Esophagus squamous epithelium (tissue), 5 donors: ENCODE measurements around the gene PTPN14. TPM values are rescaled to one million over a fixed set of nuclear protein-coding genes. Genes with fewer than 3 reads are reported as not detected.

Experiments used
- DNase-seq: peaks from one replicate; lab custom pipeline; 2025; lab: John Stamatoyannopoulos, UW
- H3K27ac ChIP-seq, 4 donors: fragments of 200-600 bp; sonication (generic); one replicate each; pipeline ENCODE4 v1.5.1; 2016 to 2019; ENCODE audit warnings: mild to moderate bottlenecking in 1 of 4
- H3K27me3 ChIP-seq, 4 donors: fragments of 200-600 bp; sonication (generic); 1 replicate in 3 of 4; 2 replicates in 1 of 4; pipeline versions ENCODE4 v1.5.1 to v1.6.0; 2017 to 2021; ENCODE audit warnings: antibody characterized with exemption in 1 of 4
- H3K36me3 ChIP-seq, 3 donors: fragments of 200-600 bp; sonication (generic); one replicate each; pipeline ENCODE4 v1.5.1; 2016 to 2019
- H3K4me1 ChIP-seq, 3 donors: fragments of 200-600 bp; sonication (generic); one replicate each; pipeline ENCODE4 v1.5.1; 2017 to 2019
- H3K4me3 ChIP-seq, 4 donors: fragments of 200-600 bp; sonication (generic); 1 replicate in 3 of 4; 2 replicates in 1 of 4; pipeline ENCODE4 v1.5.1; 2016 to 2019; ENCODE audit warnings: mild to moderate bottlenecking in 2 of 4, moderate library complexity in 1 of 4
- H3K9me3 ChIP-seq, 3 donors: fragments of 200-600 bp; sonication (generic); one replicate each; pipeline ENCODE4 v1.5.1; 2016 to 2019
- POLR2A ChIP-seq, 4 donors: fragments of 450-650 bp; IDR thresholded peaks; one replicate each; pipeline ENCODE4 v1.6.1; 2017; ENCODE audit warnings: antibody characterized with exemption in 4 of 4, mild to moderate bottlenecking in 4 of 4, moderate library complexity in 3 of 4
- WGBS, 2 donors: methylation state at CpG; one replicate each; pipeline ENCODE4 v1.1.5; 2018; 5-methylcytosine and 5-hydroxymethylcytosine counted together
- intact Hi-C: fragments of 100-400 bp; cut with DNase I; formaldehyde crosslinking; loops from one replicate; pipeline ENCODE4 v1.15.0; 2022
- total RNA-seq, 4 donors: library from RNA; depleted of rRNA; stranded (reverse); fragments of >200 nt; gene quantifications; one replicate each; pipeline ENCODE4 v1.1.0, GENCODE V29; 2016
- TF ChIP-seq, protein P1 (sequence below), 6 experiments: fragments of 450-650 bp in 4 of 6; fragments of 200-600 bp in 2 of 6; sonication (generic) in 2 of 6; IDR thresholded peaks; one replicate each; pipeline ENCODE4 v1.5.1; 2016 to 2019; ENCODE audit warnings: antibody characterized with exemption in 6 of 6, mild to moderate bottlenecking in 4 of 6, moderate library complexity in 4 of 6
- donor health status: DM: yes; HTN: yes; CAD: no.

Gene PTPN14
- total RNA-seq, 4 donors from 2014 or later, result 14.4 to 28.8 (median 15.7) TPM

DNA sequence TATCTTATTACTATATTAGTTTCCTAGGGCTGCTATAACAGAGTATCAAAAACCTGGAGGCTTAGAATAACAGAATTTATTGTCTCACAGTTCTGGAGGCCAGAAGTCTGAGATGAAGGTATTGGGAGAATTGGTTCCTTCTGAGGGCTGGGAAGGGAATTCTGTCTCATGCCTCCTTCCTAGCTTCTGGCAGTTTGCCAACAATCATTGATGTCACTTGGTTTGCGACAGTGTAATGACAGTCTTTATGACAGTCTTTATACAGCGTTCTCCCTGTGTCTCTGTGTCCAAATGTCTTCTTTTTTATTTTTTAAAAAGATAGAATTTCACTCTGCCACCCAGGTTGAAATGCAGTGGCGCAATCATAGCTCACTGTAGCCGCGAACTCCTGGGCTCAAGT, 35.8 kb upstream of the PTPN14 start:
- peaks cover 0 to 22% (median 2%) of the 10 kb centered on the region in 3 donors for H3K4me1 ChIP-seq
- no peak overlapping the region for H3K4me3 ChIP-seq
- H3K27me3 ChIP-seq, result no peaks in the 10 kb centered on the region
- no peak overlapping the region for H3K27ac ChIP-seq
- 66 to 93% methylated on average over 5 of the region's 5 CpGs for WGBS, 2 donors
- TF ChIP-seq, protein P1, sequence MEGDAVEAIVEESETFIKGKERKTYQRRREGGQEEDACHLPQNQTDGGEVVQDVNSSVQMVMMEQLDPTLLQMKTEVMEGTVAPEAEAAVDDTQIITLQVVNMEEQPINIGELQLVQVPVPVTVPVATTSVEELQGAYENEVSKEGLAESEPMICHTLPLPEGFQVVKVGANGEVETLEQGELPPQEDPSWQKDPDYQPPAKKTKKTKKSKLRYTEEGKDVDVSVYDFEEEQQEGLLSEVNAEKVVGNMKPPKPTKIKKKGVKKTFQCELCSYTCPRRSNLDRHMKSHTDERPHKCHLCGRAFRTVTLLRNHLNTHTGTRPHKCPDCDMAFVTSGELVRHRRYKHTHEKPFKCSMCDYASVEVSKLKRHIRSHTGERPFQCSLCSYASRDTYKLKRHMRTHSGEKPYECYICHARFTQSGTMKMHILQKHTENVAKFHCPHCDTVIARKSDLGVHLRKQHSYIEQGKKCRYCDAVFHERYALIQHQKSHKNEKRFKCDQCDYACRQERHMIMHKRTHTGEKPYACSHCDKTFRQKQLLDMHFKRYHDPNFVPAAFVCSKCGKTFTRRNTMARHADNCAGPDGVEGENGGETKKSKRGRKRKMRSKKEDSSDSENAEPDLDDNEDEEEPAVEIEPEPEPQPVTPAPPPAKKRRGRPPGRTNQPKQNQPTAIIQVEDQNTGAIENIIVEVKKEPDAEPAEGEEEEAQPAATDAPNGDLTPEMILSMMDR (IDR thresholded peaks at IDR 0.05), result no peak
- TF ChIP-seq POLR2A (IDR thresholded peaks at IDR 0.05), result no peak
- no peak for DNase-seq
- intact Hi-C loops, result loop anchor here (5.0 kb wide), 1 partner anchor 255 kb away; no protein-coding TSS in a partner anchor
- no peaks in the 10 kb centered on the region for H3K9me3 ChIP-seq
- H3K36me3 ChIP-seq, result no peaks in the 10 kb centered on the region

DNA sequence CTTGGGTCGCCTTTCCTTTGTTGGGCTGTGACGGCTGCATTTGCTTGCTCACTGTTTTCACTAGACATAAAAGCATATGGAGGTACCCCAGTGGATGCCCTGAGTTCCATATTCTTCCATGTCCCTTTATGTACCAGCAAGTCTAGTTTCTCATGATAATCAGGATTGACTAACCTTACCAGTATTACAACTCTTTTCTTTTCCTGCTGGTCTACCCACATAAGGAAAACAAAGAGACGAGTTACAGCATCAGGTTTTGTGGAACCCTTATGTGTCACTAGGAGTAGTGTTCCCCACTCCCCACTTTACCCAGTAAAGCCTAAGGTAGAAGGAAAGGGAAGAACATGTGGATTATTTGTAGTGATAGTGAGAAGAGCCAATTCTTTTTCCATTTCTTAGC, 35.2 kb upstream of the PTPN14 start:
- TF ChIP-seq POLR2A (IDR thresholded peaks at IDR 0.05), result no peak
- TF ChIP-seq, protein P1 (IDR thresholded peaks at IDR 0.05), result no peak
- DNase-seq, result no peak
- intact Hi-C loops, result loop anchor here (5.0 kb wide), 1 partner anchor 254 kb away; no protein-coding TSS in a partner anchor
- Histone ChIP-seq H3K9me3 (no peaks in the 10 kb centered on the region), H3K4me1 (peaks cover 0 to 27% (median 6%) of the 10 kb centered on the region in 3 donors), H3K4me3 (no peak overlapping the region), H3K27ac (no peak overlapping the region), H3K27me3 (no peaks in the 10 kb centered on the region), H3K36me3 (no peaks in the 10 kb centered on the region)
- 79 to 87% methylated on average over 3 of the region's 3 CpGs for WGBS, 2 donors

DNA sequence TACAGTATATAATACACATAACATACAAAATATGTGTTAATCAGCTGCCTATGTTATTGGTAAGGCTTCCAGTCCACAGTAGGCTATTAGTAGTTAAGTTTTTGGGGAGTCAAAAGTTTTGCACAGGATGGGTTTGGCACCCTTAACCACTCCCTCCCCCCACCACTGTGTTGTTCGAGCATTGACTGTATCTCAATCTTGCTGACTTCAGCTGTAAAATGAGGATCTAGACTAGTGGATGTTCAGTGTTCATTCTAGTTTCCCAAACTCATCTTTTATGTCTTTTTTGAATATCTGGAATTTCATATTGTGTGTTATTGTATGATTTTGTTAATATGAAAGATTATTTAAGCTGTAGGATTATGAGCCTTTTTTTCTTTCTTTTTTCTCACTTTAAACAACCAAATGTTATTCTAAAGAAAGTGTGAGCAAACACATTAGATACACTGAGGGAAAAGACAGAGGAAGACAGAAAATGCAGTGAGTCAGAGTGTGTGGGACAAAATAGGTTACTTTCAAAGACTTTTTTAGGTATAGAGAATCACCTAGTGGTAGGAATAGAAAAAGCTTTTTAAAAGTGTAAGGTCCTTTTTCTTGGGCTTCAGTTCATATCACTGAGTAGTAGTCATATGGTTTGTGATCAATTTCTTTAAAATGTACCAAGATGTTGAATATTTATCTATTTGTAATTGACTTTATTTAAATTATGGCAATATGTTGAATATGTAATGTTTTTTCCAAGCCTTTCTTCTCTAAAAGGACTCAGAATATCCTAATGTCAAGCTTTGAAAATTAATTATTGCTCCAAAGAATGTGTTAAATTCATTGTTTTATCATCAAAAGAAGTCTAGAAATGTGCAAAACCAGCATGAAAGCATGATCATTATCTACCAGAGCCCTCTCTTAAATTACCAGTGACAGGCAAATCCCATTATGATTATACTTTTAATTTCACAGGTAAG, 33.7 kb upstream of the PTPN14 start:
- TF ChIP-seq, protein P1 (IDR thresholded peaks at IDR 0.05), result peak in 5 of 6 experiments; percentile 66 to 88 (median 75)
- TF ChIP-seq POLR2A (IDR thresholded peaks at IDR 0.05), result no peak
- H3K27ac ChIP-seq, result no peak overlapping the region
- WGBS, 2 donors, result 13 to 30% methylated on average over 1 of the region's 1 CpG
- H3K4me3 ChIP-seq, result no peak overlapping the region
- no peaks in the 10 kb centered on the region for H3K9me3 ChIP-seq
- intact Hi-C loops, result loop anchor here (5.0 kb wide), 1 partner anchor 253 kb away; no protein-coding TSS in a partner anchor
- H3K36me3 ChIP-seq, result no peaks in the 10 kb centered on the region
- no peak for DNase-seq
- H3K4me1 ChIP-seq, result peaks cover 0 to 31% (median 6%) of the 10 kb centered on the region in 3 donors
- no peaks in the 10 kb centered on the region for H3K27me3 ChIP-seq

DNA sequence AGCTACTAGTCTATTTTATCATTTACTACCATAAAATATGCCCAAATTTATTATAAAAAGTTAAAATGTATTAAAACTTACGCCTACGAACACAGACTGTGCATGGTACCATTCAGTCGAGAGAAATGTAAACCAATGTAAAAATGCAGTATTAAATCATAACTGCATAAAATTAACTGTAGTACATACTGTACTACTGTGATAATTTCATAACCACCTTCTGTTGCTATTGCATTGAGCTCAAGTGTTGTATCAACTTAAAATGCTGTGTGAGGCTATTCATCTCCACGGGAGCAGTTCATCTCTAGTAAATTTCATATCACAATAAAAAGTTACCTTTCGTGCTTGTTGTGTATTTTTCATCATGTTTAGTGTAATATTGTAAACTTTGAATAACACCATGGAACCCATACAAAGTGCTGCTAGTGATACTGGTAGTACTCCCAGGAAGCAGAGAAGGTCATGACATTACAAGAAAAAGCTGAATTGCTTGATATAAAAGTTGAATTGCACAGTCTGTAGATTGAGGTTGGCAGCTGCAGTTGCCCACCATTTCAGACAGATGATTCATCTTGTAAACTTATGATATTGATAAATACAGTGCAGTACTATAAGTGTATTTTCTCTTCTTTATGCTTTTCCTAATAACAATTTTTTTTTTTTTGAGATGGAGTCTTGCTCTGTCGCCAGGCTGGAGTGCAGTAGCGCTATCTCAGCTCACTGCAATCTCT, 32.6 kb upstream of the PTPN14 start:
- Histone ChIP-seq H3K27ac (no peak overlapping the region), H3K9me3 (no peaks in the 10 kb centered on the region), H3K27me3 (no peaks in the 10 kb centered on the region), H3K4me1 (peaks cover 0 to 31% (median 6%) of the 10 kb centered on the region in 3 donors), H3K4me3 (no peak overlapping the region), H3K36me3 (no peaks in the 10 kb centered on the region)
- TF ChIP-seq, protein P1 (IDR thresholded peaks at IDR 0.05), result no peak
- TF ChIP-seq POLR2A (IDR thresholded peaks at IDR 0.05), result no peak
- 88 to 91% methylated on average over 7 of the region's 7 CpGs for WGBS, 2 donors
- no peak for DNase-seq
- intact Hi-C loops, result no loop called here
